ENCODE measurements around the gene ARAP1.

The ARAP1 gene

GRCh38 chr11:72776117-72776843 is 24.1 kb upstream of the ARAP1 start:
- H3K36me3 Mint-ChIP-seq (ENCODE audit: insufficient read depth), result peaks cover 2% of the 10 kb centered on the region
- DNase-seq, result no peak
- no peak overlapping the region for H3K4me3 Mint-ChIP-seq

GRCh38 chr11:72775288-72776110 is 23.3 kb upstream of the ARAP1 start:
- H3K27ac Mint-ChIP-seq, result peak overlapping the region in 1 of 2 donors; percentile 5
- ATAC-seq (replicated peaks) (no peak), DNase-seq (no peak)
- peaks cover 5% of the 10 kb centered on the region for H3K36me3 Mint-ChIP-seq (ENCODE audit: insufficient read depth)
- no peaks in the 10 kb centered on the region for H3K27me3 Mint-ChIP-seq
- H3K4me1 Mint-ChIP-seq (ENCODE audit: low read depth in 2 of 2), result peaks cover 18 to 31% of the 10 kb centered on the region in 2 donors
- no peak overlapping the region for H3K4me3 Mint-ChIP-seq
- no peaks in the 10 kb centered on the region for H3K9me3 Mint-ChIP-seq

More at GRCh38 chr11:72776117-72776843, 24.1 kb upstream of the ARAP1 start:
- Mint-ChIP-seq H3K9me3 (no peaks in the 10 kb centered on the region), H3K27ac (peak overlapping the region; percentile 5 to 56), H3K27me3 (no peaks in the 10 kb centered on the region), H3K4me1 (ENCODE audit: low read depth in 2 of 2) (peaks cover 18 to 35% of the 10 kb centered on the region in 2 donors)
- ATAC-seq (replicated peaks), result no peak

GRCh38 chr11:72774499-72774898 is 22.3 kb upstream of the ARAP1 start:
- ATAC-seq (replicated peaks), result no peak

GRCh38 chr11:72773696-72774095 is 21.5 kb upstream of the ARAP1 start:
- H3K36me3 Mint-ChIP-seq (ENCODE audit: insufficient read depth), result peaks cover 4% of the 10 kb centered on the region
- H3K4me3 Mint-ChIP-seq, result no peak overlapping the region
- DNase-seq (no peak), ATAC-seq (replicated peaks) (no peak)
- H3K4me1 Mint-ChIP-seq (ENCODE audit: low read depth in 2 of 2), result peaks cover 11 to 22% of the 10 kb centered on the region in 2 donors
- no peak overlapping the region for H3K27ac Mint-ChIP-seq
- no peaks in the 10 kb centered on the region for H3K27me3 Mint-ChIP-seq
- no peaks in the 10 kb centered on the region for H3K9me3 Mint-ChIP-seq

More at GRCh38 chr11:72774499-72774898, 22.3 kb upstream of the ARAP1 start:
- no peak for DNase-seq
- no peak overlapping the region for H3K27ac Mint-ChIP-seq
- H3K9me3 Mint-ChIP-seq, result no peaks in the 10 kb centered on the region
- peaks cover 6% of the 10 kb centered on the region for H3K36me3 Mint-ChIP-seq (ENCODE audit: insufficient read depth)
- H3K4me1 Mint-ChIP-seq (ENCODE audit: low read depth in 2 of 2), result peaks cover 12 to 25% of the 10 kb centered on the region in 2 donors
- no peaks in the 10 kb centered on the region for H3K27me3 Mint-ChIP-seq
- no peak overlapping the region for H3K4me3 Mint-ChIP-seq

GRCh38 chr11:72773291-72773690 is 21.1 kb upstream of the ARAP1 start:
- ATAC-seq (replicated peaks), result no peak
- H3K36me3 Mint-ChIP-seq (ENCODE audit: insufficient read depth), result peaks cover 4% of the 10 kb centered on the region
- H3K27me3 Mint-ChIP-seq, result no peaks in the 10 kb centered on the region
- no peak for DNase-seq
- no peak overlapping the region for H3K4me3 Mint-ChIP-seq
- H3K9me3 Mint-ChIP-seq, result no peaks in the 10 kb centered on the region
- no peak overlapping the region for H3K27ac Mint-ChIP-seq
- peaks cover 15 to 24% of the 10 kb centered on the region in 2 donors for H3K4me1 Mint-ChIP-seq (ENCODE audit: low read depth in 2 of 2)

- H3K4me3 Mint-ChIP-seq, result no peak overlapping the region
- H3K9me3 Mint-ChIP-seq, result no peaks in the 10 kb centered on the region
- H3K27me3 Mint-ChIP-seq, result no peaks in the 10 kb centered on the region
- peaks cover 16 to 21% of the 10 kb centered on the region in 2 donors for H3K4me1 Mint-ChIP-seq (ENCODE audit: low read depth in 2 of 2)
- ATAC-seq (replicated peaks) (no peak), DNase-seq (no peak)
- H3K27ac Mint-ChIP-seq, result peak overlapping the region in 1 of 2 donors; percentile 2
- peaks cover 4% of the 10 kb centered on the region for H3K36me3 Mint-ChIP-seq (ENCODE audit: insufficient read depth)
These were observed 19.9 kb upstream of the ARAP1 start for GRCh38 chr11:72772059-72772458.

GRCh38 chr11:72771507-72771906 is 19.3 kb upstream of the ARAP1 start:
- H3K4me1 Mint-ChIP-seq (ENCODE audit: low read depth in 2 of 2), result peaks cover 13 to 18% of the 10 kb centered on the region in 2 donors
- no peak overlapping the region for H3K4me3 Mint-ChIP-seq
- ATAC-seq (replicated peaks) (no peak), DNase-seq (no peak)
- no peaks in the 10 kb centered on the region for H3K27me3 Mint-ChIP-seq
- H3K36me3 Mint-ChIP-seq (ENCODE audit: insufficient read depth), result peaks cover 4% of the 10 kb centered on the region
- no peaks in the 10 kb centered on the region for H3K9me3 Mint-ChIP-seq
- H3K27ac Mint-ChIP-seq, result no peak overlapping the region

- Mint-ChIP-seq H3K27ac (no peak overlapping the region), H3K27me3 (no peaks in the 10 kb centered on the region), H3K36me3 (ENCODE audit: insufficient read depth) (peaks cover 4% of the 10 kb centered on the region), H3K4me1 (ENCODE audit: low read depth in 2 of 2) (peaks cover 6 to 14% of the 10 kb centered on the region in 2 donors), H3K4me3 (no peak overlapping the region), H3K9me3 (no peaks in the 10 kb centered on the region)
- DNase-seq (no peak), ATAC-seq (replicated peaks) (no peak)
These were observed 18.6 kb upstream of the ARAP1 start for GRCh38 chr11:72770799-72771198.

GRCh38 chr11:72769680-72770079 is 17.5 kb upstream of the ARAP1 start:
- Mint-ChIP-seq H3K4me3 (no peak overlapping the region), H3K27me3 (no peaks in the 10 kb centered on the region), H3K9me3 (no peaks in the 10 kb centered on the region), H3K27ac (no peak overlapping the region), H3K36me3 (ENCODE audit: insufficient read depth) (peaks cover 4% of the 10 kb centered on the region), H3K4me1 (ENCODE audit: low read depth in 2 of 2) (peaks cover 6 to 9% of the 10 kb centered on the region in 2 donors)
- DNase-seq, result no peak
- no peak for ATAC-seq (replicated peaks)

GRCh38 chr11:72768581-72768980 is 16.4 kb upstream of the ARAP1 start:
- Mint-ChIP-seq H3K27ac (peak overlapping the region in 1 of 2 donors; percentile 61), H3K4me3 (no peak overlapping the region), H3K9me3 (no peaks in the 10 kb centered on the region), H3K36me3 (ENCODE audit: insufficient read depth) (peaks cover 4% of the 10 kb centered on the region), H3K4me1 (ENCODE audit: low read depth in 2 of 2) (peaks cover 7% of the 10 kb centered on the region in 2 donors), H3K27me3 (no peaks in the 10 kb centered on the region)
- no peak for ATAC-seq (replicated peaks)
- no peak for DNase-seq

GRCh38 chr11:72767203-72768062 is 15.2 kb upstream of the ARAP1 start:
- Mint-ChIP-seq H3K27me3 (no peaks in the 10 kb centered on the region), H3K4me3 (no peak overlapping the region), H3K4me1 (ENCODE audit: low read depth in 2 of 2) (peaks cover 16% of the 10 kb centered on the region in 2 donors), H3K27ac (peak overlapping the region in 1 of 2 donors; percentile 32), H3K9me3 (no peaks in the 10 kb centered on the region), H3K36me3 (ENCODE audit: insufficient read depth) (peaks cover 4% of the 10 kb centered on the region)
- ATAC-seq (replicated peaks), result no peak
- DNase-seq, result no peak

- H3K27me3 Mint-ChIP-seq, result no peaks in the 10 kb centered on the region
- peaks cover 16% of the 10 kb centered on the region in 2 donors for H3K4me1 Mint-ChIP-seq (ENCODE audit: low read depth in 2 of 2)
- ATAC-seq (replicated peaks) (no peak), DNase-seq (no peak)
- H3K36me3 Mint-ChIP-seq (ENCODE audit: insufficient read depth), result peaks cover 4% of the 10 kb centered on the region
- H3K27ac Mint-ChIP-seq, result peak overlapping the region in 1 of 2 donors; percentile 22
- H3K4me3 Mint-ChIP-seq, result no peak overlapping the region
- no peaks in the 10 kb centered on the region for H3K9me3 Mint-ChIP-seq
These were observed 14.1 kb upstream of the ARAP1 start for GRCh38 chr11:72766152-72766902.

Measured in effector memory CD8-positive, alpha-beta T cell (primary cell).